LNCAP (cell line): ENCODE measurements around the gene EYA4.

Experiments used
- CTCF ChIP-seq: fragments of 450-650 bp; IDR thresholded peaks from 2 replicates; pipeline ENCODE4 v1.5.1; 2017; ENCODE audit warnings: mild to moderate bottlenecking

Gene EYA4

GRCh38 chr6:133423242-133423641 is 182.1 kb downstream of the EYA4 start:
- no peak for TF ChIP-seq CTCF

- TF ChIP-seq CTCF = no peak
Observed at GRCh38 chr6:133424359-133424758, 183.2 kb downstream of the EYA4 start.

- no peak for TF ChIP-seq CTCF
Observed at GRCh38 chr6:133426038-133426437, 184.9 kb downstream of the EYA4 start.

GRCh38 chr6:133428295-133428694 is 187.1 kb downstream of the EYA4 start:
- TF ChIP-seq CTCF = no peak

- no peak for TF ChIP-seq CTCF
Observed at GRCh38 chr6:133430530-133430929, 189.4 kb downstream of the EYA4 start.

- no peak for TF ChIP-seq CTCF
Observed at GRCh38 chr6:133431031-133431430, 189.9 kb downstream of the EYA4 start.

GRCh38 chr6:133432021-133432989 is 191.1 kb downstream of the EYA4 start:
- no peak for TF ChIP-seq CTCF
